ENCODE data around the gene NPFF. TPM values are rescaled to one million over a fixed set of nuclear protein-coding genes. Genes with fewer than 3 reads are reported as not detected.

Gene NPFF
- total and polyA plus RNA-seq, 2 experiments from 2014 or later: not detected

- in situ Hi-C loops (cut with MboI): no loop called here
- Histone ChIP-seq H3K9me2 (ENCODE audit: insufficient read depth) (no peaks in the 10 kb centered on the region), H3K9ac (peak overlapping the region; percentile 11), H3K4me1 (ENCODE audit: insufficient read depth) (peaks cover 30% of the 10 kb centered on the region), H3K4me2 (ENCODE audit: unreplicated experiment) (peak overlapping the region; percentile 39), H4K20me1 (ENCODE audit: insufficient read depth) (no peaks in the 10 kb centered on the region), H3K79me2 (ENCODE audit: insufficient read depth) (peaks cover 56% of the 10 kb centered on the region), H3K4me3 (peak overlapping the region; percentile 38), H3K27me3 (replicated peaks; ENCODE audit: insufficient read depth) (no peaks in the 10 kb centered on the region), H3K9me3 (ENCODE audit: low read depth) (no peaks in the 10 kb centered on the region), H2AFZ (no peak overlapping the region), H3F3A (ENCODE audit: insufficient read depth) (peaks cover 20% of the 10 kb centered on the region), H3K36me3 (ENCODE audit: low read depth) (no peaks in the 10 kb centered on the region), H3K27ac (no peak overlapping the region)
- WGBS, 2 experiments (ENCODE audit: low coverage in 1 of 2, low lambda C conversion rate in 2 of 2, missing lambda C conversion rate in 2 of 2): 29 to 34% methylated on average over 5 of the region's 5 CpGs
- TF ChIP-seq EZH2phosphoT487 (IDR thresholded peaks at IDR 0.05; ENCODE audit: insufficient read depth, low read depth): no peak
- no peak for TF ChIP-seq EZH2 (IDR thresholded peaks at IDR 0.05; ENCODE audit: insufficient read depth, poor library complexity, severe bottlenecking)
- peak; percentile 75 for DNase-seq
These were observed 11.2 kb downstream of the NPFF start for GRCh38 chr12:53495903-53496751.

- Histone ChIP-seq H3K4me2 (ENCODE audit: unreplicated experiment) (peak overlapping the region; percentile 86), H3K4me3 (peak overlapping the region; percentile 72), H3K9me3 (ENCODE audit: low read depth) (no peaks in the 10 kb centered on the region), H4K20me1 (ENCODE audit: insufficient read depth) (no peaks in the 10 kb centered on the region), H3K9ac (peak overlapping the region; percentile 79), H2AFZ (peak overlapping the region; percentile 83), H3F3A (ENCODE audit: insufficient read depth) (peaks cover 12% of the 10 kb centered on the region; the same call in 1 of the 2 replicates), H3K36me3 (ENCODE audit: low read depth) (no peaks in the 10 kb centered on the region), H3K27me3 (replicated peaks; ENCODE audit: insufficient read depth) (no peaks in the 10 kb centered on the region), H3K4me1 (ENCODE audit: insufficient read depth) (peaks cover 23% of the 10 kb centered on the region), H3K79me2 (ENCODE audit: insufficient read depth) (peaks cover 67% of the 10 kb centered on the region), H3K9me2 (ENCODE audit: insufficient read depth) (no peaks in the 10 kb centered on the region), H3K27ac (peak overlapping the region; percentile 64; the same call in 1 of the 2 replicates)
- no peak for DNase-seq
- in situ Hi-C loops (cut with MboI): no loop called here
- WGBS, 2 experiments (ENCODE audit: low coverage in 1 of 2, low lambda C conversion rate in 2 of 2, missing lambda C conversion rate in 2 of 2): 33 to 36% methylated on average over 11 of the region's 11 CpGs
- TF ChIP-seq EZH2 (IDR thresholded peaks at IDR 0.05; ENCODE audit: insufficient read depth, poor library complexity, severe bottlenecking): no peak
- no peak for TF ChIP-seq EZH2phosphoT487 (IDR thresholded peaks at IDR 0.05; ENCODE audit: insufficient read depth, low read depth)
These were observed 13.5 kb downstream of the NPFF start for GRCh38 chr12:53493610-53494391.

DNA sequence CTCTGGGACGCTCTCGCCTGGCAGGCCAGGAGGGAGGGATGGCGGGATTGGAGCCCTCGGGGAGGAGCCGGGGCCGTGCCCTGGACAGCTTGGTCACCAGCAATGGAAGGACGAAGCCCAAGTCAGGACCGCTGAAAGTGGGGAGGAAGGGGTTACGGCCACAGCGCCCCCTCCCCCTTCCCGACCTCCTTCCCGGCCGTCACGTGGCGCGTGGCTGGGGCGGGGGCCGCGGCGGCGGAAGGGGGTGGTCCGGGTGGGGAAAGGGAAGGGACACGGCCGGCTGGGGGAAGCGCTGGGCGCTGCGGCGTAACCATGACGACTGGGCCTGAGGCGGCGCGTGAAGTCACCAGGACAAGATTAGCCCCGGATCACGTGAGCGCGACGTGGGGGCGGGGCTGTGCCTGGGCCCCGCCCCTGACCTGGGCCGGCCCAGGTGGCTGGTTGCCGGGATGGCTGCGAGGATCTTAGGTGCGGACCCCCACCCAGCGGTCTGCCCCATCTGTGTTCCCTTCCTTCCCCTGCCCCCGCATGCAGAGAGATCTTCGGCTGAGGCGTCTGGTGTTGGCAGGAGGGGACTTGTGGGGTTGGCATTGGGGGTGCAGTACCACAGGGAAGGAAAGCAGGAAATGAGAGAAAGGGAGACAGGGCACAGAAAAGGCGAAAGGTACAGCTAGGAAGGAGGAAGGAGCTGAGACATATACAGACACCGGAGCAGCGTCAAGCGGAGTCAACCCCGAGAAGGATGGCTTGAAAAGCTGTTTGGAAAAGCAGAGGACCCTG lies 14.3 kb downstream of the NPFF start:
- Histone ChIP-seq H3F3A (ENCODE audit: insufficient read depth) (peaks cover 12% of the 10 kb centered on the region; the same call in 1 of the 2 replicates), H3K27me3 (replicated peaks; ENCODE audit: insufficient read depth) (no peaks in the 10 kb centered on the region), H3K36me3 (ENCODE audit: low read depth) (no peaks in the 10 kb centered on the region), H4K20me1 (ENCODE audit: insufficient read depth) (no peaks in the 10 kb centered on the region), H3K27ac (peak overlapping the region; percentile 64), H3K9me2 (ENCODE audit: insufficient read depth) (no peaks in the 10 kb centered on the region), H2AFZ (peak overlapping the region; percentile 83), H3K4me3 (peak overlapping the region; percentile 72), H3K9me3 (ENCODE audit: low read depth) (no peaks in the 10 kb centered on the region), H3K4me2 (ENCODE audit: unreplicated experiment) (peak overlapping the region; percentile 86), H3K79me2 (ENCODE audit: insufficient read depth) (peaks cover 66% of the 10 kb centered on the region), H3K9ac (peak overlapping the region; percentile 79), H3K4me1 (ENCODE audit: insufficient read depth) (peaks cover 23% of the 10 kb centered on the region)
- WGBS, 2 experiments (ENCODE audit: low coverage in 1 of 2, low lambda C conversion rate in 2 of 2, missing lambda C conversion rate in 2 of 2): 5% methylated on average over 30 to 37 of the region's 52 CpGs
- peak; percentile 96 for DNase-seq
- TF ChIP-seq EZH2 (IDR thresholded peaks at IDR 0.05; ENCODE audit: insufficient read depth, poor library complexity, severe bottlenecking) (no peak), EZH2phosphoT487 (IDR thresholded peaks at IDR 0.05; ENCODE audit: insufficient read depth, low read depth) (no peak)
- in situ Hi-C loops (cut with MboI): no loop called here

DNA sequence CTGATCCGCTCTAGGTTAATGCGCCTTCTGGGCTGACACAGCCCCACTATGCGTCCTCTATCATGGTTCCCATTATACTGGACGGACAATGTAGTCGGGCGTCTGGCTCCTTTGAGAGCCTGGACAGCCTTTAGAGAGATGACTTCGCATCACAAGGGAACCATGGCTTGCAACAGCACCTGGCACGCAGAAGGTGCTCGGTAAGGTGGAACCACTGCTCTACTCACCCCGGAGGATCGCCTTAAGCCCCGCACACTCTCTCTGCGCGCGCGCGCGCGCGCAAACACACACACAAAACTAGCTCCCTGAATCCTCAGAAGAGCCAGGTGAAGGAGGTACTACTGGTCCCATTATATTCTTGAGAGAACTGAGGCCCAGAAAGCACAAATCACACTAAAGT lies 15.1 kb downstream of the NPFF start:
- peak overlapping the region; percentile 83; the same call in 1 of the 2 replicates for H2AFZ ChIP-seq
- no peaks in the 10 kb centered on the region for H3K9me3 ChIP-seq (ENCODE audit: low read depth)
- 62 to 70% methylated on average over 20 of the region's 20 CpGs for WGBS, 2 experiments (ENCODE audit: low coverage in 1 of 2, low lambda C conversion rate in 2 of 2, missing lambda C conversion rate in 2 of 2)
- H3K27ac ChIP-seq: peak overlapping the region; percentile 64
- peaks cover 23% of the 10 kb centered on the region for H3K4me1 ChIP-seq (ENCODE audit: insufficient read depth)
- peak overlapping the region; percentile 79 for H3K9ac ChIP-seq
- peak overlapping the region; percentile 72 for H3K4me3 ChIP-seq
- no peaks in the 10 kb centered on the region for H3K9me2 ChIP-seq (ENCODE audit: insufficient read depth)
- peaks cover 64% of the 10 kb centered on the region for H3K79me2 ChIP-seq (ENCODE audit: insufficient read depth)
- H4K20me1 ChIP-seq (ENCODE audit: insufficient read depth): no peaks in the 10 kb centered on the region
- DNase-seq: no peak
- in situ Hi-C loops (cut with MboI): no loop called here
- TF ChIP-seq EZH2 (IDR thresholded peaks at IDR 0.05; ENCODE audit: insufficient read depth, poor library complexity, severe bottlenecking) (no peak), EZH2phosphoT487 (IDR thresholded peaks at IDR 0.05; ENCODE audit: insufficient read depth, low read depth) (no peak)
- no peaks in the 10 kb centered on the region for H3K36me3 ChIP-seq (ENCODE audit: low read depth)
- H3F3A ChIP-seq (ENCODE audit: insufficient read depth): peaks cover 12% of the 10 kb centered on the region; the same call in 1 of the 2 replicates
- H3K4me2 ChIP-seq (ENCODE audit: unreplicated experiment): peak overlapping the region; percentile 86
- no peaks in the 10 kb centered on the region for H3K27me3 ChIP-seq (replicated peaks; ENCODE audit: insufficient read depth)

Measured in GM23248 (cell line).